WTC11 (cell line): ENCODE data around the gene RUVBL1. TPM values are rescaled to one million over a fixed set of nuclear protein-coding genes. Genes with fewer than 3 reads are reported as not detected.

Experiments used
- ATAC-seq: fragments of 200-7000 bp; cut with Tn5 transposase; 2 replicates; pipeline ENCODE4 v1.10.0; 2021; ENCODE audit warnings: mild to moderate bottlenecking, moderate library complexity
- CTCF ChIA-PET: fragments of 300-600 bp; sonication (Branson Sonifier 250); formaldehyde crosslinking; loops from one replicate; lab custom pipeline; 2021; ENCODE audit warnings: antibody characterized with exemption; lab: Charles Lee
- POLR2A ChIA-PET: fragments of 350-600 bp; sonication (Branson Sonifier 250); formaldehyde crosslinking; loops from one replicate; lab custom pipeline; 2021; ENCODE audit warnings: antibody characterized with exemption; lab: Charles Lee
- DNase-seq: peaks from one replicate; pipeline ENCODE4 v3.0.0; 2021; ENCODE audit warnings: low spot score
- H3K27ac Mint-ChIP-seq: 2 replicates; pipeline ENCODE4 v1.8.0; 2021; ENCODE audit warnings: mixed read lengths
- H3K27me3 Mint-ChIP-seq: 2 replicates; pipeline ENCODE4 v1.8.0; 2021; ENCODE audit warnings: low read depth, mild to moderate bottlenecking, moderate library complexity, mixed read lengths
- H3K36me3 Mint-ChIP-seq: 2 replicates; pipeline ENCODE4 v1.8.0; 2021; ENCODE audit warnings: mixed read lengths
- H3K4me1 Mint-ChIP-seq: 2 replicates; pipeline ENCODE4 v1.8.0; 2022; ENCODE audit warnings: mixed read lengths
- H3K4me3 Mint-ChIP-seq: 2 replicates; pipeline ENCODE4 v1.8.0; 2021; ENCODE audit warnings: mild to moderate bottlenecking, moderate library complexity, mixed read lengths
- H3K9me3 Mint-ChIP-seq: 2 replicates; pipeline ENCODE4 v1.8.0; 2021; ENCODE audit warnings: mixed read lengths
- CBFB ChIP-seq: sonication (generic); formaldehyde crosslinking; IDR thresholded peaks from 2 replicates; pipeline ENCODE4 v1.8.1; 2022; ENCODE audit warnings: mild to moderate bottlenecking, low read depth, missing genetic modification reagents
- CTCF ChIP-seq: fragments of 200-600 bp; IDR thresholded peaks from 2 replicates; pipeline ENCODE4 v1.8.0; 2022; ENCODE audit warnings: antibody characterized with exemption
- ESRRA ChIP-seq: sonication (generic); formaldehyde crosslinking; IDR thresholded peaks from 2 replicates; pipeline ENCODE4 v1.8.1; 2022; ENCODE audit warnings: mild to moderate bottlenecking, missing genetic modification reagents, borderline replicate concordance
- FOXJ3 ChIP-seq: sonication (generic); formaldehyde crosslinking; IDR thresholded peaks from 2 replicates; pipeline ENCODE4 v1.9.0; 2021; ENCODE audit warnings: missing genetic modification reagents, mild to moderate bottlenecking, borderline replicate concordance
- FOXK1 ChIP-seq: sonication (generic); formaldehyde crosslinking; IDR thresholded peaks from 2 replicates; pipeline ENCODE4 v1.8.0; 2022; ENCODE audit warnings: mild to moderate bottlenecking, moderate library complexity, missing genetic modification reagents
- GTF2I ChIP-seq: fragments of 250-450 bp; sonication (Bioruptor Pico); conservative IDR thresholded peaks from 2 replicates; pipeline ENCODE4 v1.4.0; 2021; ENCODE audit warnings: mild to moderate bottlenecking
- MAX ChIP-seq: sonication (generic); formaldehyde crosslinking; IDR thresholded peaks from 2 replicates; pipeline ENCODE4 v1.8.0; 2022; ENCODE audit warnings: mild to moderate bottlenecking, missing genetic modification reagents
- NR1H2 ChIP-seq: sonication (generic); formaldehyde crosslinking; IDR thresholded peaks from 2 replicates; pipeline ENCODE4 v1.9.0; 2021; ENCODE audit warnings: mild to moderate bottlenecking, moderate library complexity, missing genetic modification reagents
- SMAD4 ChIP-seq: sonication (generic); formaldehyde crosslinking; IDR thresholded peaks from 2 replicates; pipeline ENCODE4 v1.8.0; 2022; ENCODE audit warnings: mild to moderate bottlenecking, missing genetic modification reagents
- TEAD1 ChIP-seq: sonication (generic); formaldehyde crosslinking; IDR thresholded peaks from 2 replicates; pipeline ENCODE4 v1.8.0; 2022; ENCODE audit warnings: mild to moderate bottlenecking, missing genetic modification reagents
- TP53 ChIP-seq: sonication (generic); formaldehyde crosslinking; IDR thresholded peaks from 2 replicates; pipeline ENCODE4 v1.8.1; 2023; ENCODE audit warnings: mild to moderate bottlenecking, missing genetic modification reagents
- ZMAT4 ChIP-seq: fragments of 250-450 bp; sonication (Bioruptor Pico); IDR thresholded peaks from 2 replicates; pipeline ENCODE4 v1.9.0; 2021; ENCODE audit warnings: mild to moderate bottlenecking
- ZNF232 ChIP-seq: sonication (generic); formaldehyde crosslinking; IDR thresholded peaks from 2 replicates; pipeline ENCODE4 v1.8.0; 2022; ENCODE audit warnings: mild to moderate bottlenecking, missing genetic modification reagents
- ZNF263 ChIP-seq: sonication (generic); formaldehyde crosslinking; IDR thresholded peaks from 2 replicates; pipeline ENCODE4 v1.8.1; 2022; ENCODE audit warnings: low read depth, mild to moderate bottlenecking, moderate library complexity, missing genetic modification reagents
- ZSCAN18 ChIP-seq: fragments of 250-450 bp; sonication (Bioruptor Pico); IDR thresholded peaks from 2 replicates; pipeline ENCODE4 v2.1.2; 2022; ENCODE audit warnings: mild to moderate bottlenecking, moderate library complexity
- total RNA-seq: library from RNA; stranded (reverse); gene quantifications from 3 replicates; pipeline ENCODE4 v1.2.3, GENCODE V29; 2021
- TF ChIP-seq, protein P1 (sequence below): fragments of 250-450 bp; sonication (Bioruptor Pico); IDR thresholded peaks from 2 replicates; pipeline ENCODE4 v1.9.0; 2021; ENCODE audit warnings: moderate library complexity, mild to moderate bottlenecking, inconsistent platforms, borderline replicate concordance
- TF ChIP-seq, protein P2 (sequence below): sonication (generic); formaldehyde crosslinking; IDR thresholded peaks from 2 replicates; pipeline ENCODE4 v1.8.0; 2022; ENCODE audit warnings: missing genetic modification reagents
- TF ChIP-seq, protein P3 (sequence below): sonication (generic); formaldehyde crosslinking; IDR thresholded peaks from 2 replicates; pipeline ENCODE4 v1.8.1; 2023; ENCODE audit warnings: mild to moderate bottlenecking, missing genetic modification reagents, moderate library complexity
- TF ChIP-seq, protein P4 (sequence below): sonication (generic); formaldehyde crosslinking; IDR thresholded peaks from 2 replicates; pipeline ENCODE4 v1.8.0; 2023; ENCODE audit warnings: missing genetic modification reagents, mild to moderate bottlenecking, borderline replicate concordance

Gene RUVBL1
- total RNA-seq, 1 experiment from 2014 or later = 118 TPM

- Mint-ChIP-seq H3K36me3 (peaks cover 54% of the 10 kb centered on the region), H3K27ac (no peak overlapping the region), H3K27me3 (no peaks in the 10 kb centered on the region), H3K4me3 (peak overlapping the region; percentile 99), H3K4me1 (peaks cover 25% of the 10 kb centered on the region), H3K9me3 (no peaks in the 10 kb centered on the region)
- CTCF ChIA-PET = no interaction called here
- no peak for ATAC-seq
- no peak for DNase-seq
- TF ChIP-seq FOXJ3 (CRISPR knock-in tag) (no peak), ZSCAN18 (CRISPR knock-in tag) (no peak), FOXK1 (no peak), ZNF263 (no peak), GTF2I (CRISPR knock-in tag) (no peak)
- TF ChIP-seq, protein P1, sequence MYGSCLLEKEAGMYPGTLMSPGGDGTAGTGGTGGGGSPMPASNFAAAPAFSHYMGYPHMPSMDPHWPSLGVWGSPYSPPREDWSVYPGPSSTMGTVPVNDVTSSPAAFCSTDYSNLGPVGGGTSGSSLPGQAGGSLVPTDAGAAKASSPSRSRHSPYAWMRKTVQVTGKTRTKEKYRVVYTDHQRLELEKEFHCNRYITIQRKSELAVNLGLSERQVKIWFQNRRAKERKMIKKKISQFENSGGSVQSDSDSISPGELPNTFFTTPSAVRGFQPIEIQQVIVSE (CRISPR knock-in tag) = no peak
- POLR2A ChIA-PET = no interaction called here
These were observed 69.2 kb downstream of the RUVBL1 start for GRCh38 chr3:128054367-128054766.

GRCh38 chr3:128053614-128054013, 70.0 kb downstream of the RUVBL1 start:
- Mint-ChIP-seq H3K27ac (peak overlapping the region; percentile 5), H3K4me3 (peak overlapping the region; percentile 99), H3K9me3 (no peaks in the 10 kb centered on the region), H3K27me3 (no peaks in the 10 kb centered on the region)
- POLR2A ChIA-PET = no interaction called here
- ATAC-seq (no peak), DNase-seq (no peak)
- TF ChIP-seq CTCF = no peak
- no peak for TF ChIP-seq MAX (CRISPR knock-in tag)
- no peak for TF ChIP-seq TEAD1 (CRISPR knock-in tag)
- TF ChIP-seq ZMAT4 (CRISPR knock-in tag) = no peak
- TF ChIP-seq, protein P2, sequence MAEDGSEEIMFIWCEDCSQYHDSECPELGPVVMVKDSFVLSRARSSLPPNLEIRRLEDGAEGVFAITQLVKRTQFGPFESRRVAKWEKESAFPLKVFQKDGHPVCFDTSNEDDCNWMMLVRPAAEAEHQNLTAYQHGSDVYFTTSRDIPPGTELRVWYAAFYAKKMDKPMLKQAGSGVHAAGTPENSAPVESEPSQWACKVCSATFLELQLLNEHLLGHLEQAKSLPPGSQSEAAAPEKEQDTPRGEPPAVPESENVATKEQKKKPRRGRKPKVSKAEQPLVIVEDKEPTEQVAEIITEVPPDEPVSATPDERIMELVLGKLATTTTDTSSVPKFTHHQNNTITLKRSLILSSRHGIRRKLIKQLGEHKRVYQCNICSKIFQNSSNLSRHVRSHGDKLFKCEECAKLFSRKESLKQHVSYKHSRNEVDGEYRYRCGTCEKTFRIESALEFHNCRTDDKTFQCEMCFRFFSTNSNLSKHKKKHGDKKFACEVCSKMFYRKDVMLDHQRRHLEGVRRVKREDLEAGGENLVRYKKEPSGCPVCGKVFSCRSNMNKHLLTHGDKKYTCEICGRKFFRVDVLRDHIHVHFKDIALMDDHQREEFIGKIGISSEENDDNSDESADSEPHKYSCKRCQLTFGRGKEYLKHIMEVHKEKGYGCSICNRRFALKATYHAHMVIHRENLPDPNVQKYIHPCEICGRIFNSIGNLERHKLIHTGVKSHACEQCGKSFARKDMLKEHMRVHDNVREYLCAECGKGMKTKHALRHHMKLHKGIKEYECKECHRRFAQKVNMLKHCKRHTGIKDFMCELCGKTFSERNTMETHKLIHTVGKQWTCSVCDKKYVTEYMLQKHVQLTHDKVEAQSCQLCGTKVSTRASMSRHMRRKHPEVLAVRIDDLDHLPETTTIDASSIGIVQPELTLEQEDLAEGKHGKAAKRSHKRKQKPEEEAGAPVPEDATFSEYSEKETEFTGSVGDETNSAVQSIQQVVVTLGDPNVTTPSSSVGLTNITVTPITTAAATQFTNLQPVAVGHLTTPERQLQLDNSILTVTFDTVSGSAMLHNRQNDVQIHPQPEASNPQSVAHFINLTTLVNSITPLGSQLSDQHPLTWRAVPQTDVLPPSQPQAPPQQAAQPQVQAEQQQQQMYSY = no peak
- TF ChIP-seq ESRRA = no peak
- no peak for TF ChIP-seq SMAD4 (CRISPR knock-in tag)
- no peak for TF ChIP-seq TP53
- no peak for TF ChIP-seq NR1H2 (CRISPR knock-in tag)
- no peak for TF ChIP-seq ZNF232 (CRISPR knock-in tag)
- TF ChIP-seq CBFB = no peak
- TF ChIP-seq, protein P3, sequence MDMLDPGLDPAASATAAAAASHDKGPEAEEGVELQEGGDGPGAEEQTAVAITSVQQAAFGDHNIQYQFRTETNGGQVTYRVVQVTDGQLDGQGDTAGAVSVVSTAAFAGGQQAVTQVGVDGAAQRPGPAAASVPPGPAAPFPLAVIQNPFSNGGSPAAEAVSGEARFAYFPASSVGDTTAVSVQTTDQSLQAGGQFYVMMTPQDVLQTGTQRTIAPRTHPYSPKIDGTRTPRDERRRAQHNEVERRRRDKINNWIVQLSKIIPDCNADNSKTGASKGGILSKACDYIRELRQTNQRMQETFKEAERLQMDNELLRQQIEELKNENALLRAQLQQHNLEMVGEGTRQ (CRISPR knock-in tag) = no peak
- TF ChIP-seq, protein P4, sequence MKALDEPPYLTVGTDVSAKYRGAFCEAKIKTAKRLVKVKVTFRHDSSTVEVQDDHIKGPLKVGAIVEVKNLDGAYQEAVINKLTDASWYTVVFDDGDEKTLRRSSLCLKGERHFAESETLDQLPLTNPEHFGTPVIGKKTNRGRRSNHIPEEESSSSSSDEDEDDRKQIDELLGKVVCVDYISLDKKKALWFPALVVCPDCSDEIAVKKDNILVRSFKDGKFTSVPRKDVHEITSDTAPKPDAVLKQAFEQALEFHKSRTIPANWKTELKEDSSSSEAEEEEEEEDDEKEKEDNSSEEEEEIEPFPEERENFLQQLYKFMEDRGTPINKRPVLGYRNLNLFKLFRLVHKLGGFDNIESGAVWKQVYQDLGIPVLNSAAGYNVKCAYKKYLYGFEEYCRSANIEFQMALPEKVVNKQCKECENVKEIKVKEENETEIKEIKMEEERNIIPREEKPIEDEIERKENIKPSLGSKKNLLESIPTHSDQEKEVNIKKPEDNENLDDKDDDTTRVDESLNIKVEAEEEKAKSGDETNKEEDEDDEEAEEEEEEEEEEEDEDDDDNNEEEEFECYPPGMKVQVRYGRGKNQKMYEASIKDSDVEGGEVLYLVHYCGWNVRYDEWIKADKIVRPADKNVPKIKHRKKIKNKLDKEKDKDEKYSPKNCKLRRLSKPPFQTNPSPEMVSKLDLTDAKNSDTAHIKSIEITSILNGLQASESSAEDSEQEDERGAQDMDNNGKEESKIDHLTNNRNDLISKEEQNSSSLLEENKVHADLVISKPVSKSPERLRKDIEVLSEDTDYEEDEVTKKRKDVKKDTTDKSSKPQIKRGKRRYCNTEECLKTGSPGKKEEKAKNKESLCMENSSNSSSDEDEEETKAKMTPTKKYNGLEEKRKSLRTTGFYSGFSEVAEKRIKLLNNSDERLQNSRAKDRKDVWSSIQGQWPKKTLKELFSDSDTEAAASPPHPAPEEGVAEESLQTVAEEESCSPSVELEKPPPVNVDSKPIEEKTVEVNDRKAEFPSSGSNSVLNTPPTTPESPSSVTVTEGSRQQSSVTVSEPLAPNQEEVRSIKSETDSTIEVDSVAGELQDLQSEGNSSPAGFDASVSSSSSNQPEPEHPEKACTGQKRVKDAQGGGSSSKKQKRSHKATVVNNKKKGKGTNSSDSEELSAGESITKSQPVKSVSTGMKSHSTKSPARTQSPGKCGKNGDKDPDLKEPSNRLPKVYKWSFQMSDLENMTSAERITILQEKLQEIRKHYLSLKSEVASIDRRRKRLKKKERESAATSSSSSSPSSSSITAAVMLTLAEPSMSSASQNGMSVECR (CRISPR knock-in tag) = no peak
- TF ChIP-seq, all 79 proteins: peak for 0
- Mint-ChIP-seq H3K36me3 (peaks cover 47% of the 10 kb centered on the region), H3K4me1 (peaks cover 25% of the 10 kb centered on the region)
- CTCF ChIA-PET = no interaction called here
